H1 (cell line): Measurements from ENCODE around the gene PRKD1. TPM values are rescaled to one million over a fixed set of nuclear protein-coding genes. Genes with fewer than 3 reads are reported as not detected.

Experiments used
- CTCF ChIA-PET: fragments of 300-600 bp; sonication (Branson Sonifier 250); formaldehyde crosslinking; loops from one replicate; lab custom pipeline; 2021; ENCODE audit not compliant: partially characterized antibody; lab: Charles Lee
- POLR2A ChIA-PET: fragments of 300-600 bp; sonication (Branson Sonifier 250); formaldehyde crosslinking; loops from one replicate; lab custom pipeline; 2021; ENCODE audit warnings: inconsistent platforms; ENCODE audit not compliant: partially characterized antibody; lab: Charles Lee
- DNase-seq, 2 experiments: peaks; one replicate each; pipeline versions ENCODE4 v3.0.0 to v3.0.0-alpha.2; 2010 to 2022; ENCODE audit warnings: low spot score in 2 of 2, low read depth in 1 of 2, mixed read lengths in 1 of 2
- FAIRE-seq: peaks from 2 replicates; lab custom pipeline; 2011; peaks lifted over from hg19 to GRCh38; lab: Jason Lieb, UNC
- H2AFZ ChIP-seq: 2 replicates; pipeline ENCODE4 v1.8.1; 2012; ENCODE audit warnings: low read length, inconsistent platforms
- H2AK5ac ChIP-seq: 2 replicates; pipeline ENCODE4 v1.6.1; 2013; ENCODE audit warnings: low read depth, low read length
- H2BK120ac ChIP-seq: replicated peaks from 2 replicates; pipeline ENCODE3; 2013; ENCODE audit warnings: low read depth, low read length, inconsistent platforms
- H2BK12ac ChIP-seq: 2 replicates; pipeline ENCODE4 v1.6.1; 2013; ENCODE audit warnings: low read depth, low read length
- H2BK15ac ChIP-seq: 2 replicates; pipeline ENCODE4 v1.6.1; 2013; ENCODE audit warnings: low read length
- H2BK20ac ChIP-seq: 2 replicates; pipeline ENCODE4 v1.6.1; 2013; ENCODE audit warnings: low read length
- H2BK5ac ChIP-seq: 2 replicates; pipeline ENCODE4 v1.6.1; 2013; ENCODE audit warnings: low read depth, low read length
- H3K14ac ChIP-seq: 2 replicates; pipeline ENCODE4 v1.6.1; 2013; ENCODE audit warnings: inconsistent platforms; ENCODE audit not compliant: insufficient read length
- H3K18ac ChIP-seq: 2 replicates; pipeline ENCODE4 v1.6.1; 2013; ENCODE audit warnings: low read length; ENCODE audit errors: extremely low read depth
- H3K23ac ChIP-seq: 2 replicates; pipeline ENCODE4 v1.6.1; 2013; ENCODE audit warnings: inconsistent platforms; ENCODE audit not compliant: insufficient read length
- H3K23me2 ChIP-seq: 2 replicates; pipeline ENCODE4 v1.6.1; 2013; ENCODE audit warnings: low read depth, low read length
- H3K27ac ChIP-seq: 2 replicates; pipeline ENCODE4 v1.6.1; 2011; ENCODE audit warnings: low read depth, low read length, inconsistent platforms
- H3K27me3 ChIP-seq, 4 experiments: replicated peaks in 1 of 4; 1 replicate in 1 of 4; 2 replicates in 3 of 4; pipeline versions ENCODE4 v1.6.1 to v1.8.1; 2011 to 2013; ENCODE audit warnings: low read length in 3 of 4, mild to moderate bottlenecking in 3 of 4, inconsistent platforms in 2 of 4, mixed read lengths in 2 of 4, moderate library complexity in 1 of 4; ENCODE audit not compliant: control insufficient read depth in 3 of 4, insufficient read depth in 3 of 4; ENCODE audit errors: extremely low read depth in 1 of 4
- H3K36me3 ChIP-seq, 4 experiments: 2 replicates each; pipeline versions ENCODE4 v1.6.1 to v1.8.1; 2011 to 2013; ENCODE audit warnings: mild to moderate bottlenecking in 4 of 4, low read length in 3 of 4, moderate library complexity in 2 of 4, control low read depth in 1 of 4, inconsistent platforms in 1 of 4; ENCODE audit not compliant: insufficient read depth in 4 of 4, control insufficient read depth in 2 of 4
- H3K4ac ChIP-seq: replicated peaks from 2 replicates; pipeline ENCODE3; 2013; ENCODE audit warnings: low read length, low read depth, mixed read lengths, inconsistent platforms; ENCODE audit not compliant: insufficient read length
- H3K4me1 ChIP-seq, 4 experiments: replicated peaks in 1 of 4; 1 replicate in 1 of 4; 2 replicates in 3 of 4; pipeline versions ENCODE4 v1.6.1 to v1.8.1; 2011 to 2013; ENCODE audit warnings: low read length in 3 of 4, inconsistent platforms in 2 of 4, mixed read lengths in 1 of 4; ENCODE audit not compliant: insufficient read depth in 4 of 4, control insufficient read depth in 3 of 4
- H3K4me2 ChIP-seq, 2 experiments: 2 replicates each; pipeline versions ENCODE4 v1.6.1 to v1.8.1; 2011 to 2013; ENCODE audit warnings: low read depth in 2 of 2, low read length in 2 of 2, control low read depth in 1 of 2, inconsistent platforms in 1 of 2, mild to moderate bottlenecking in 1 of 2; ENCODE audit not compliant: insufficient read depth in 1 of 2
- H3K4me3 ChIP-seq, 4 experiments: fragments of 200-600, 300-600 bp in 1 of 4; sonication (generic), shearing (Covaris generic), sonication (Bioruptor Twin) in 1 of 4; 2 replicates each; pipeline versions ENCODE4 v1.5.1 to v1.8.1; 2011 to 2016; ENCODE audit warnings: low read length in 4 of 4, low read depth in 3 of 4, control low read depth in 2 of 4, inconsistent platforms in 2 of 4, mild to moderate bottlenecking in 2 of 4, mixed read lengths in 1 of 4, moderate library complexity in 1 of 4; ENCODE audit not compliant: insufficient read depth in 2 of 4; ENCODE audit errors: extremely low read depth in 1 of 4
- H3K56ac ChIP-seq: replicated peaks from 2 replicates; pipeline ENCODE3; 2013; ENCODE audit warnings: low read depth, mild to moderate bottlenecking, mixed read lengths, low read length, inconsistent platforms; ENCODE audit not compliant: insufficient read length
- H3K79me1 ChIP-seq: 2 replicates; pipeline ENCODE4 v1.6.1; 2013; ENCODE audit warnings: low read depth, low read length, control low read depth
- H3K79me2 ChIP-seq, 2 experiments: 2 replicates each; pipeline versions ENCODE4 v1.6.1 to v1.8.1; 2012 to 2013; ENCODE audit warnings: low read length in 2 of 2, mild to moderate bottlenecking in 2 of 2, inconsistent platforms in 1 of 2; ENCODE audit not compliant: insufficient read depth in 2 of 2, control insufficient read depth in 1 of 2
- H3K9ac ChIP-seq, 4 experiments: replicated peaks in 1 of 4; 1 replicate in 1 of 4; 2 replicates in 3 of 4; pipeline versions ENCODE4 v1.6.1 to v1.8.1; 2011 to 2013; ENCODE audit warnings: low read depth in 3 of 4, low read length in 3 of 4, control low read depth in 2 of 4, mild to moderate bottlenecking in 2 of 4, moderate library complexity in 2 of 4, inconsistent platforms in 1 of 4; ENCODE audit errors: extremely low read depth in 1 of 4
- H3K9me3 ChIP-seq, 2 experiments: 2 replicates each; pipeline versions ENCODE4 v1.6.1 to v1.8.1; 2012 to 2013; ENCODE audit warnings: mild to moderate bottlenecking in 2 of 2, moderate library complexity in 2 of 2, control low read depth in 1 of 2, inconsistent platforms in 1 of 2, low read depth in 1 of 2, low read length in 1 of 2, mixed read lengths in 1 of 2; ENCODE audit not compliant: insufficient read depth in 2 of 2
- H4K20me1 ChIP-seq, 2 experiments: replicated peaks in 1 of 2; 2 replicates each; pipeline versions ENCODE3 to v1.8.1; 2011 to 2013; ENCODE audit warnings: inconsistent platforms in 2 of 2, low read length in 2 of 2, mild to moderate bottlenecking in 1 of 2; ENCODE audit not compliant: insufficient read depth in 2 of 2, control insufficient read depth in 1 of 2
- H4K5ac ChIP-seq: 2 replicates; pipeline ENCODE4 v1.6.1; 2013; ENCODE audit warnings: low read length, low read depth, mixed read lengths, inconsistent platforms; ENCODE audit not compliant: insufficient read length
- H4K8ac ChIP-seq: 2 replicates; pipeline ENCODE4 v1.8.0; 2013; ENCODE audit warnings: mild to moderate bottlenecking, moderate library complexity, low read length, inconsistent platforms; ENCODE audit not compliant: insufficient read depth; ENCODE audit errors: extremely low read depth
- H4K91ac ChIP-seq: replicated peaks from 2 replicates; pipeline ENCODE3; 2013; ENCODE audit warnings: low read length, mixed read lengths, inconsistent platforms; ENCODE audit not compliant: insufficient read length
- ATF2 ChIP-seq: IDR thresholded peaks from 2 replicates; pipeline ENCODE4 v1.6.1; 2012; ENCODE audit warnings: low read length, inconsistent platforms
- CHD1 ChIP-seq: IDR thresholded peaks from 2 replicates; pipeline ENCODE4 v1.6.1; 2012; ENCODE audit warnings: low read depth, low read length, improper control_type of control experiment
- CHD2 ChIP-seq: IDR thresholded peaks from 2 replicates; pipeline ENCODE4 v1.6.1; 2012; ENCODE audit warnings: low read length, improper control_type of control experiment
- GTF2F1 ChIP-seq: IDR thresholded peaks from 2 replicates; pipeline ENCODE4 v1.6.1; 2012; ENCODE audit warnings: low read depth, low read length, improper control_type of control experiment, borderline replicate concordance
- JUN ChIP-seq: IDR thresholded peaks from 2 replicates; pipeline ENCODE4 v1.6.1; 2011; ENCODE audit warnings: low read depth, mild to moderate bottlenecking, improper control_type of control experiment, low read length
- KDM1A ChIP-seq: fragments of 200-600, 300-600 bp; sonication (generic); IDR thresholded peaks from 2 replicates; pipeline ENCODE4 v1.7.1; 2016; ENCODE audit warnings: mild to moderate bottlenecking, low read length, borderline replicate concordance
- KDM4A ChIP-seq: IDR thresholded peaks from one replicate; pipeline ENCODE4 v1.7.1; 2012; ENCODE audit warnings: low read depth, mild to moderate bottlenecking, moderate library complexity, low read length, inconsistent platforms; ENCODE audit not compliant: severe bottlenecking
- SIX5 ChIP-seq: IDR thresholded peaks from 2 replicates; pipeline ENCODE4 v1.6.1; 2011; ENCODE audit warnings: mild to moderate bottlenecking, low read depth, low read length
- SRF ChIP-seq: IDR thresholded peaks from 2 replicates; pipeline ENCODE4 v1.6.1; 2011; ENCODE audit warnings: mild to moderate bottlenecking, low read depth, low read length, moderate library complexity
- TAF7 ChIP-seq: optimal IDR thresholded peaks from 2 replicates; pipeline ENCODE3; 2011; ENCODE audit warnings: low read depth, mild to moderate bottlenecking, inconsistent platforms, low read length, moderate library complexity, borderline replicate concordance
- TBP ChIP-seq: IDR thresholded peaks from 2 replicates; pipeline ENCODE4 v1.6.1; 2011; ENCODE audit warnings: low read depth, low read length, improper control_type of control experiment
- YY1 ChIP-seq: IDR thresholded peaks from 2 replicates; pipeline ENCODE4 v1.6.1; 2011; ENCODE audit warnings: low read depth, mild to moderate bottlenecking, low read length
- WGBS, 2 experiments: shearing (Covaris generic) in 1 of 2; methylation state at CpG; one replicate each; pipeline versions ENCODE4 v1.1.6 to v1.1.7; 2013 to 2015; ENCODE audit warnings: low lambda C conversion rate in 2 of 2, mixed read lengths in 2 of 2, inconsistent platforms in 1 of 2, low coverage in 1 of 2, missing lambda C conversion rate in 1 of 2; ENCODE audit not compliant: insufficient replicate concordance in 2 of 2, insufficient coverage in 1 of 2, insufficient read length in 1 of 2; ENCODE audit errors: extremely low coverage in 1 of 2, missing lambda C conversion rate in 1 of 2; 5-methylcytosine and 5-hydroxymethylcytosine counted together
- polyA plus RNA-seq, 7 experiments: library from polyadenylated mRNA; depleted of rRNA in 3 of 7; stranded (reverse) in 5 of 7; unstranded in 2 of 7; fragments of >200 nt in 5 of 7; fragments of 200-250 nt in 2 of 7; gene quantifications; 1 replicate in 5 of 7; 2 replicates in 1 of 7; 4 replicates in 1 of 7; pipeline versions ENCODE4 v1.2.1 to v1.2.3, GENCODE V29; 2011 to 2013; ENCODE audit warnings: missing spikeins in 2 of 7, mixed read lengths in 2 of 7
- total RNA-seq: library from RNA; stranded (reverse); fragmentation: NEBNext Ultra II Directional; extraction: Animal tissue kit (Norgen Biotek cat#: 25700); gene quantifications from 2 replicates; pipeline ENCODE4 v1.2.1, GENCODE V29; 2021

The PRKD1 gene
- total and polyA plus RNA-seq, 2 of the 8 experiments (the other 6 are each of a cell fraction or from before 2014, with no cell fraction given) = 3.6 to 6.8 TPM

- Histone ChIP-seq H2AFZ (no peak overlapping the region), H4K5ac (no peak overlapping the region), H3K14ac (no peak overlapping the region), H3K79me1 (no peaks in the 10 kb centered on the region), H3K9me3 (no peaks in the 10 kb centered on the region), H3K23ac (no peak overlapping the region), H2BK15ac (no peak overlapping the region), H3K36me3 (no peaks in the 10 kb centered on the region), H3K56ac (no peak overlapping the region), H3K27ac (no peak overlapping the region), H2AK5ac (no peak overlapping the region), H2BK5ac (no peak overlapping the region), H4K91ac (no peak overlapping the region), H3K4ac (no peak overlapping the region), H3K4me1 (peaks cover 0 to 2% (median 0%) of the 10 kb centered on the region in 4 experiments; a peak in 1 of 7 replicates), H2BK20ac (no peak overlapping the region), H3K9ac (no peak overlapping the region), H4K20me1 (no peaks in the 10 kb centered on the region), H4K8ac (no peak overlapping the region), H3K4me3 (no peak overlapping the region), H2BK120ac (no peak overlapping the region), H3K4me2 (no peak overlapping the region), H2BK12ac (no peak overlapping the region), H3K18ac (no peak overlapping the region), H3K27me3 (no peaks in the 10 kb centered on the region), H3K23me2 (no peaks in the 10 kb centered on the region), H3K79me2 (no peaks in the 10 kb centered on the region; a peak in 1 of 4 replicates)
- ChIA-PET POLR2A (no interaction called here), CTCF (interaction anchor here (1.2 kb wide), 1 partner anchor 15 kb away, joined by 4 read pairs; no protein-coding TSS in a partner anchor)
- no peak for FAIRE-seq
- DNase-seq = no peak
- 79% methylated on average over 4 of the region's 4 CpGs; no CpG with 5 or more reads in 1 of the 2 experiments for WGBS, 2 experiments
- no peak for TF ChIP-seq KDM4A
- TF ChIP-seq CHD1 = no peak
- TF ChIP-seq JUN = no peak
- TF ChIP-seq TBP = no peak
- no peak for TF ChIP-seq TAF7
- TF ChIP-seq GTF2F1 = no peak
- TF ChIP-seq SIX5 = no peak
- no peak for TF ChIP-seq SRF
- no peak for TF ChIP-seq CHD2
- TF ChIP-seq YY1 = no peak
- no peak for TF ChIP-seq ATF2
- TF ChIP-seq KDM1A = no peak
Observed at GRCh38 chr14:29815016-29815674, 112.5 kb downstream of the PRKD1 start.
